ENCODE measurements around the gene UBE2M.

The UBE2M gene

GRCh38 chr19:58572818-58573657, 14.6 kb upstream of the UBE2M start, which contains the start of gene MZF1:
Gene MZF1 (minus strand): TSS chr19:58573335. CDS start chr19:58571389, 1,946 bp downstream.
- Histone ChIP-seq H3K4me1 (ENCODE audit: insufficient read depth, poor library complexity, severe bottlenecking) (peaks cover 3% of the 10 kb centered on the region), H3K27ac (ENCODE audit: poor library complexity, severe bottlenecking) (peak within 1 kb of the TSS; percentile 86), H3K36me3 (ENCODE audit: low read depth) (no peaks in the 10 kb centered on the region), H3K4me3 (ENCODE audit: severe bottlenecking) (peak within 1 kb of the TSS; percentile 55), H3K27me3 (ENCODE audit: insufficient read depth, poor library complexity, severe bottlenecking) (no peaks in the 10 kb centered on the region), H3K9me3 (ENCODE audit: severe bottlenecking) (no peaks in the 10 kb centered on the region)
- peak; percentile 6 for TF ChIP-seq CTCF (IDR thresholded peaks at IDR 0.05; ENCODE audit: poor library complexity, severe bottlenecking)
- ATAC-seq (ENCODE audit: low read depth), result peak; percentile 70
- DNase-seq (ENCODE audit: low spot score), result peak; percentile 100

DNA sequence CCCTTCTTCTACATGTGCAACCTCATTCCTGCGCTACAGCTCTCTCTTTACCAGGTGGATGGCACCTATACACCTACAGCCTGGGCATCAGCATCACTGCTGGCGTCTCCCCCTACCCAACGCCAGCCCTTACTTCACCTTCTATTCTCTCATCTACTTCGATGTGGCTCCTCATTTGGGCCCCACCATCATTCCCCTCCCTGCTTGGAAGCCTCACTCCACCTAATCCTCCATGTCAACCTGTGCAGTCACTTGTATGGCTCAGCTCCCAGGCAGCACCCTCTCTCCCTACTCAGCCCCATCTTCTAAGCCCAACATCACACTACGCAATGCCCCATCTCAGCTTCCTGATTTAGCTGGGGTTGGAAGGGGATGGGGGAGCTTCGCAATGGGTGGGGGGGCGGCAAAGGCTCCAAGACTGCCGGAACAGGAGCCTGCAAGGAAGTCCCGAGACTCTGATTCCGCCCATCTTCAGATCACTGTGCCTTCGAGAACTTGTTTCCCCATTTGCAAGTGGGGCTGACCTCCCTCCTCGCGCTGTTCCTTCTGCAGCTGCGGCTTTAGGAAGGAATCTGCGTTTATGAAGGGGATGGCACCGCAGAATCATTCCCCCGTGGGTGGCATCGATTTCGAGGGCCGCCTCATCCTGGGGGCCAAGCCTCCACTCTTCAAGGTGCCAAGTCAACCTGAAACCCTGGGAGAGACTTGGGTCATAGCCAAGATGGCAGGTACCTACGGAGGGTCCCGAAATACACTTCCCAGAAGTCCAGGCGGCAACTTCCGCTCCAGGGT, 13.8 kb upstream of the UBE2M start:
- Histone ChIP-seq H3K4me1 (ENCODE audit: insufficient read depth, poor library complexity, severe bottlenecking) (peaks cover 3% of the 10 kb centered on the region), H3K36me3 (ENCODE audit: low read depth) (no peaks in the 10 kb centered on the region), H3K4me3 (ENCODE audit: severe bottlenecking) (peak overlapping the region; percentile 55), H3K27ac (ENCODE audit: poor library complexity, severe bottlenecking) (peak overlapping the region; percentile 86), H3K27me3 (ENCODE audit: insufficient read depth, poor library complexity, severe bottlenecking) (no peaks in the 10 kb centered on the region), H3K9me3 (ENCODE audit: severe bottlenecking) (no peaks in the 10 kb centered on the region)
- no peak for TF ChIP-seq CTCF (IDR thresholded peaks at IDR 0.05; ENCODE audit: poor library complexity, severe bottlenecking)
- DNase-seq (ENCODE audit: low spot score) (no peak), ATAC-seq (ENCODE audit: low read depth) (no peak)

DNA sequence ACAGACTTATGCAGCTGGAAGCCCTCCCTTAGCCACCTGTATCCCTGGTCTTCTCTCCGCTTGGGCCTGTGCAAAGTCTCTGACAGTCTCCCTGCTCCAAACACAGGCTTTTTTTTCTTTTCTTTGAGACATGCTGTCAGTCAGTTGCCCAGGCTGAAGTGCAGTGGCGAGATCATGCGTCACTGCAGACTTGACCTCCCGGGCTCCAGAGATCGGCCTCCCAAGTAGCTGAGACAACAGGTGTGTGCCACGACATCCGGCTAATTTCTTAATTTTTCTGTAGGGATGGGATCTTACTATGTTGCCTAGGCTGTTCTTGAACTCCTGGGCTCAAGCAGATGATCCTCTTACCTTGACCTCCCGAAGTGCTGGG, 13.2 kb upstream of the UBE2M start:
- Histone ChIP-seq H3K36me3 (ENCODE audit: low read depth) (no peaks in the 10 kb centered on the region), H3K4me1 (ENCODE audit: insufficient read depth, poor library complexity, severe bottlenecking) (peaks cover 3% of the 10 kb centered on the region), H3K4me3 (ENCODE audit: severe bottlenecking) (no peak overlapping the region), H3K27me3 (ENCODE audit: insufficient read depth, poor library complexity, severe bottlenecking) (no peaks in the 10 kb centered on the region), H3K9me3 (ENCODE audit: severe bottlenecking) (no peaks in the 10 kb centered on the region), H3K27ac (ENCODE audit: poor library complexity, severe bottlenecking) (no peak overlapping the region)
- DNase-seq (ENCODE audit: low spot score) (no peak), ATAC-seq (ENCODE audit: low read depth) (no peak)
- TF ChIP-seq CTCF (IDR thresholded peaks at IDR 0.05; ENCODE audit: poor library complexity, severe bottlenecking), result no peak

DNA sequence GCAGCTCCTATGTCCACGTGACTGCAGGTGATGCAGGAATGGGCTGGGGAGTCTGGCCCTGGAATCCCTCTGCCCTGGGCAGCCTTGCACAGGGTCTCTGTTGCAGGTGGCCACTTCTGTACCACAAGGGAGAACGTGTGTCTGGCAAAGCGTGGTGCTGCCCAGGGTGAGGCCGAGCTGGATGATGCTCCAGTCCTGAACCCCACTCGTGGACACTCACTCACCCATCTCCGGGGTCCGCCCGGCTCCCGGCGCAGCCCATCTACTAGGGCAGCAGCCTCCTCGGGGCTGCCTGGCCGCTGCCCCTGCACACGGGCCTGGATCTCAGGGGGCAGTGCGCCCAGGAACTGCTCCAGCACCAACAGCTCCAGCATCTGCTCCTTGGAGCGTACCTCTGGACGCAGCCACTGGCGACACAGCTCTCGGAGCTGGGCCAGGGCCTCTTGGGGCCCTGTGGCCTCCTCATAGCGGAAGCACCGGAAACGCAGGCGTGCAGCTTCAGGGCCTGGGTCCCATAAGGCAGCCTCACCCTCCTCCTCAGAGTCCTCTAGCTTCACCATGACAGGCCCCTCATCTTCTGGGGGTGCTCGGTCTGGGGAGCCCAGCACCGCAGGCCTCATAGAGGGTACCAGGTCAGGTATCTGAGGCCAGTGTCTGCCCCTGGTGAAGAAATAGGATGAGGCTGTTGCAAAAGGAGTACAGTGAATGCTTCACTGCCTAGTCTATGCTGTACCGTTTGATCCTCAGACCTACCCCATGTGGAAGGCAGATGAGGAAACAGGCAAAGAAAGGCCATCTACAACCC, 12.6 kb upstream of the UBE2M start:
- Histone ChIP-seq H3K27me3 (ENCODE audit: insufficient read depth, poor library complexity, severe bottlenecking) (no peaks in the 10 kb centered on the region), H3K4me1 (ENCODE audit: insufficient read depth, poor library complexity, severe bottlenecking) (peaks cover 3% of the 10 kb centered on the region), H3K4me3 (ENCODE audit: severe bottlenecking) (no peak overlapping the region), H3K36me3 (ENCODE audit: low read depth) (no peaks in the 10 kb centered on the region), H3K9me3 (ENCODE audit: severe bottlenecking) (no peaks in the 10 kb centered on the region), H3K27ac (ENCODE audit: poor library complexity, severe bottlenecking) (no peak overlapping the region)
- TF ChIP-seq CTCF (IDR thresholded peaks at IDR 0.05; ENCODE audit: poor library complexity, severe bottlenecking), result no peak
- ATAC-seq (ENCODE audit: low read depth) (no peak), DNase-seq (ENCODE audit: low spot score) (no peak)
